OCI-M1 (cell line): ENCODE results near the gene GOT1.
A peak's percentile ranks its signal among the peaks of the same experiment; 100 is the strongest.

Experiments used
- DNase-seq: peaks from one replicate; lab custom pipeline; 2025; lab: John Stamatoyannopoulos, UW

GOT1 gene

GRCh38 chr10:99430451-99431189 lies at the start of gene GOT1:
TSS of gene GOT1 (minus strand) at chr10:99430624. CDS start at chr10:99430565, 59 bp downstream.
- DNase-seq = peak; percentile 100

- peak; percentile 29 for DNase-seq
Measured at GRCh38 chr10:99470327-99470726, 39.9 kb upstream of the GOT1 start.

- DNase-seq = no peak
Measured at GRCh38 chr10:99467236-99467999, 37.0 kb upstream of the GOT1 start.

DNA sequence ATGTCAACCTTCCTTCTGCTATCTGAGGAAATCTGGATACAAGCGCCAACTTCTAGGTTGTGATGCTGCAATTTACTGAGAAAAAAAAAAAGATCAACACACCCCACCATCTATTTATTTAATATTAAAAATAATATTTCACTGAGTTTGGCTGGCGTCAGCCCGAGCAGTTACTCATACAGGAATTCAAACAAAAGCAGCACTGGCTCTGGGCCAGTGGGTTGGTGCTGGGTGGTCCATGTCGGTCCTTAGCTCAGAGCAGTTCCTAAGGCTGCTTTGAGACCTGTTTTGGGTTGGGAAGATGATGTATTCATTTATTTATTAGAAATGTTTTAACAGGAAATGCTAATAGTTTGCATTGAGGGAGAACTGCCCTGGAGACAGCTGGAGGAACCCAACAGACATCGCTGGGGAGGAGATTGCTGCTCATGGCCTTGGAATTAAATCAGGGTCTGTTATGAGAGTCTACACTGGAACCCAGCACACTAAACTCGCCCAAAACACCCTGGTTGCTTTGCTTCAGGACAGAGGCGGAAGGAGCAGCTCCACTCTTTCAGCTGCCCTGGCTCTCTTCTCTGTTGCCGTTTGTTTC lies 36.3 kb upstream of the GOT1 start:
- DNase-seq = no peak

GRCh38 chr10:99461230-99461629 lies 30.8 kb upstream of the GOT1 start:
- DNase-seq = no peak

- DNase-seq = peak; percentile 30
Measured at GRCh38 chr10:99460070-99460469, 29.6 kb upstream of the GOT1 start.

DNA sequence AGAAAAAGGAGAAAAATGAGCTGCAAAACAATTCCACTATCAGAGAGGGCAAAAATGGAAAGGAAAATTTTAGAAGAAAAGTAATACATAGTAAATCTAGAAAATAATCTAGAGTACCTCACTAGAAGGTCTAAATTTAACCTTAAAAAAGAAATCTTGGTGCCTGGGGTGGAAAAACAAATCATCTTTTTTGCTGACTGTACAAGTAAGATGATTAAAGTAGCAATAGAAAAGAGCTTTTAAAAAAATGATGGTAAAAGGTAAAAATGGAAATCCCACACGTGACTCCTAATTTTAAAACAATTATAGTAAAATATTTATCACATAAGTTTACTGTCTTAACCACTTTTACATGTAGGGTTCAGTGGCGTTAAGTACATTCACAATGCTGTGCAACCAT lies 28.8 kb upstream of the GOT1 start:
- no peak for DNase-seq

- DNase-seq = no peak
Measured at GRCh38 chr10:99457813-99458212, 27.4 kb upstream of the GOT1 start.

GRCh38 chr10:99456931-99457288 lies 26.5 kb upstream of the GOT1 start:
- no peak for DNase-seq

GRCh38 chr10:99456207-99456930 lies 25.9 kb upstream of the GOT1 start:
- DNase-seq = no peak

- no peak for DNase-seq
Measured at GRCh38 chr10:99451981-99452380, 21.6 kb upstream of the GOT1 start.

GRCh38 chr10:99451499-99451788 lies 21.0 kb upstream of the GOT1 start:
- DNase-seq = no peak

DNA sequence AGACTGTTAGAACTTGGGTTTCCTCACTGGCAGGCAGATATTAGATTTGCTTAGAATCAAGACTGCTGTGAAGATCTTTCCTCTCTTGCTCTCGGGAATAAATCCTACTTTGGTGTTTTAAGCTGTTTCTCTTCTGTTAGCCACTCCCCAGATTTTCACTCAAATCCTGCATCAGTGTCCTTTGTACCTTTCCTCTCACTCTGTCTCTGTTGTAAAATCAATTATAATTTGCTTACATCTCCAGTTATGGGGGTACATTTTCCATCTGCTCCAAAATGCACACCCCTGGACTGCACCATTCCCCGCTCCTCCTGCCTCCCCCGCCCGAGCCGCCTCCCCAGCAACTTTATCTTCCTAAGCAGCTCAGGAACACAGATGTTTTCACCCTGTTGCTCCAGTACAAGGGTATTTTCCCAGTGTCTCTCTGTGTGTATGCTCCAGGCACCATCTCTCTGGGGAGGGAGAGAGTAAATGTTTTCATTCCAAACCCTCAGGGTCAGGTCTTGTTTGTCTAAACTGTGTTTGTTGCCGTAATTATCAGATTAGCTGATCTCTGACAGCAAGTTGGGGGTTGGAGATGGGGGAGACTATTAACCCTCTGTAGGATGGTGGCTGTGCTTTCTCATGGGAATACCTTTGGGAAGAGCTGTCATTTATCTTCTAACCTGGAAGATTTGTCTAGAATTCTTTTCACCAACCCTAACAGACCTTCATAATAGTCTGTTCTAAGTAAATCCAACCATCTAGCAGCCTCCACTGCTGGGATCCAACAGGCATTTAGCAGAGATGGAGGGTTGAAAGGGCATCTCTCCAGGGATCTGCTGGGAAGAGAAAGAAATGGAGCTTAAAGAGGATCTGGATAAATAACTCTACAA lies 20.4 kb upstream of the GOT1 start:
- no peak for DNase-seq

DNA sequence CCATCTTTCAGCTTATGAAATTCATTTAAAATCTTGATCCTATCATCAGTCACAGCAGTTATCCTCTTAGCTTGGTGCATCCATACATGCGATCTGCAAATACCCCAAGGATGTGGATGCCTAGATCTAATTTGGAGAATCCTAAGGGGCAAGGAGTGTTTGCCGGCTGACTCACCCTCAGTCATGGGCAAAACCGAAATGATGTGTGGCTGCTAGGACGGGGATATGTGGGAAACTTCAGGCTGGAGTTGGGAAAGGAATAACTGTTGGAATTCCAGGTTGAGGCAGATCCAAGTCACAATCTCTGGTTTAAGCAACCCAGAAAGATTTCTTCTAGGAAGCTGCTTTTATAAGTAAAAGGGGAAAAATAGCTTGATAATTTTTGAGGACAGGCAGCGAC lies 19.7 kb upstream of the GOT1 start:
- DNase-seq = no peak

DNA sequence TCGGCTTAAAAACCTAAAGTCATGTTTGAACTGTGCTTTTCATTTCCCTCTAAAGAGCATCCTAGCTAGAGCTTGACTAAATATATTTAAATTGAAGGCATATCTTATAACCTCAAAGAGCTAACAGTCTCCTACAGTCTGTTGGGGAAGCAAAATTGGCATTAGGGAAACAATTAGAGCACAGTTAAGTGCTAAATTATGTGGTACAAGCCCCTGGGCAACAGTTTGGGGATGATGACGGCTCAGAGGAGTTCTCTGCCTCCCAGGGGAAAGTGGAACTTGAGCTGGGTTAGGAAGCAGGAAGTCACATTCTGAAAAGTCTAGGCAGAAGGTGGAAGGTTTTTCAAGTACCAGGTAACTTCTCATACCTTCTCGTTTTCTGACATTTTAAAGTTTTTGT lies 18.6 kb upstream of the GOT1 start:
- no peak for DNase-seq

DNA sequence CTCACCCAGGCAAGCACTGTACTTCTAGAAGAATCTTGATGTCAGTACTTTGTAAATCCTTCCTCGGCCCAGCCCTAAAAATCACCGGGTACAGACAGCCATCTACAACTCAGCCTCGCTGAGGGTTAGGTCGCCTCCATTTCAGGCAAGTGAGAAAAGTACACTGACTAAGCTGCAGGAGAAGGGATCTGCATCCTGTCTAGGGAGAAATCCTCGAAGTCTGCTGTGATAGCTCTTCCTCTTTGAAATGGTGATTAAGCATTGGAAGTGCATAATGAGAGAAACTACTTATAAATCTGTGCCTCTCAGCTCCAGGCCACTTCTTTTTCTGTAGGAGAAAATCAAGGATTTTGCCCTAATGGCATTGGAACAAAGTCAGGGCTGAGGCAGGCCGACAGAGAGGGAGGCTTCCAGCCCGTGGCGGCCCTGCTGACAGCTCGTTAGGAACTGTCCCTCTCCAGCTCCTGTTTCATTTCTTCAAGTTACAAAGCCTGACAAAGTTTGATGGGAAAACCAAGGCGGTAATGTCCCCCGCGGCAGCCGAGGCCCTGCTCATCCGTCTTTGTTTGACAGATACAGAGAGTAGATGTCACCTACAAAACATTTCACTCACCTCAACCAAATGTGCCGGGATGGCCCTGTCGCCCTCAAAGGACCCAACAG lies 14.1 kb upstream of the GOT1 start:
- no peak for DNase-seq

DNA sequence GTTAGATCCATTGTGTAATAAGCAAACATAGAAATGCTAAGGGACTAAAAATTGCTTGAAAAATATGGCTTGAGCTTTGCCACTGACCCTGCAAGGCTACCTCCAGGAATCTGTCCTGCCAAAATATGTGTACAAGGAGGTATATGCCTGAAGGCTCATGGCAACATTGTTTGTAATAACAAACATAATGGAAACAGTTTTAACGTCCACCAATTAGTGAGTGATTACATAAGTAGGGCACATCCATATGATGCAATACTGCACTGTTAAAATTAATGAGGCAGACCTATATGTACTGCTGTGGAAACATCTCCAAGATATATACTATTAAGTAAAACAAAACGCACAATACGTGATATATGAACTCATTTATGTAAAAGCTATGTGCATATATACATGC lies 13.1 kb upstream of the GOT1 start:
- peak; percentile 14 for DNase-seq

- DNase-seq = no peak
Measured at GRCh38 chr10:99442394-99442793, 12.0 kb upstream of the GOT1 start.

GRCh38 chr10:99438890-99439289 lies 8.5 kb upstream of the GOT1 start:
- DNase-seq = no peak

DNA sequence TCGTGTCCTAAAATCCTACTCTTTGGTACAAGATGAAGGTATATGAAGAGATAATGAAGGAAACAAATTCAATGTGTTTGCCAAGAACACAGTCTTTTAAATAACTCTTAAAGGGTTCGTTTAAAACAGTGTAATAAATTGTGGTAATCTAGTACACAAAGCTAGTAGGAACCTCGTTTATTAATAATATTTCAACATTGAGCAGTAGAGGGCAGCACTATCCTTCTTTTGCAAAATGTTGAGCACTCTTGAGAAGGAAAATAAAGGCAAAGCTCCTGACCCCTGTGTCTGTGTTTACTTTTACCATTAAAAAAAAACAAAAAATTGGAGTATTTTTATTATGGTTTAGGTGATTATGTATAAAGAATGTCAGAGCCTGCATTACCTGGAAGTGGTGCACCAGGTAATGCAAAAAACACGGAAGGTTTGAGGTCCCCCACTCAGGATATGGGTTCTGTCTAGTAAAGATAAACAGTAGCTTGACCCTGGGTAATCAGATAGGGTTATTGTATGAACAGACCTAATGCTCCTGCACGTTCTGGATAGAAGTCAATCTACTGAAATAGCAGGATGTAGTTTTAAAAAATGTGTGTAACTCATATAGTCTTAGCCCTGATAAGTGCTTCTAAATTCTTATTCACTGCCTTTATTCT lies 5.7 kb upstream of the GOT1 start:
- peak; percentile 88 for DNase-seq
